ENCODE results near the gene ORC1. TPM values are rescaled to one million over a fixed set of nuclear protein-coding genes. Genes with fewer than 3 reads are reported as not detected.

Gene ORC1
- total RNA-seq, 1 donor from 2014 or later, result 4.9 TPM

DNA sequence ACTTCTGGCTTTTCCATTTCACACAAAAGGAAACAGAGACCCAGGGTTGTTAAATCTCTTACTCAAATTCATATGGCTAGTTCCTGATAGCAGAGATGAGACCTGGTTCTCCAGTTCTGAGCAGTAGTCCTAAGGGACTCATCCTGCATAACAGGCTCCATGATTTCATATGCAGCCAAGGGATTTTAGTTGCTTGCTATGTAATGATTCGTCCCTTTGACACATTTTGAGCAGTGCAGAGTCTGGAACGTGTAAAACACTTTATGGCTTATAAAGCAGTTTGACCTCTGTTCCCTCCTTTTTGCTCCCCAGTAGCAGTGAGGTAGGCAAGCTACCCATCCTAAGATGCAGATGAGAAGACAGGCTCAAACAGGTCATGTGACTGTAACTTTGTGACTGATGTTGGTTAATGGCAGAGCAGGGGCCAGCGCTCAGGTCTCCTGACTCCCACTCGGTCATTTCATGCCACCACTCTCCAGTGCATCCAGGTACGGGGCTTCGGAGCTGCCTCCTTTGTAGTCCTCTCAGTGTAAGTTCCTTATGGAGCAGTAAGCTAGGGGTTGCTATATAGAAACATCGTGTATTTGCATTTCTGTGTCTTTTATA is 62.5 kb downstream of the ORC1 start:
- Mint-ChIP-seq H3K4me1 (ENCODE audit: unreplicated experiment) (no peaks in the 10 kb centered on the region), H3K9me3 (ENCODE audit: unreplicated experiment) (no peaks in the 10 kb centered on the region), H3K4me3 (ENCODE audit: unreplicated experiment) (no peak overlapping the region), H3K27me3 (ENCODE audit: unreplicated experiment) (no peaks in the 10 kb centered on the region), H3K27ac (ENCODE audit: unreplicated experiment) (no peak overlapping the region), H3K36me3 (ENCODE audit: low read depth, unreplicated experiment) (peaks cover 5% of the 10 kb centered on the region)
- no peak for TF ChIP-seq CTCF (IDR thresholded peaks at IDR 0.05; ENCODE audit: unreplicated experiment)
- no peak for DNase-seq (ENCODE audit: low spot score)

DNA sequence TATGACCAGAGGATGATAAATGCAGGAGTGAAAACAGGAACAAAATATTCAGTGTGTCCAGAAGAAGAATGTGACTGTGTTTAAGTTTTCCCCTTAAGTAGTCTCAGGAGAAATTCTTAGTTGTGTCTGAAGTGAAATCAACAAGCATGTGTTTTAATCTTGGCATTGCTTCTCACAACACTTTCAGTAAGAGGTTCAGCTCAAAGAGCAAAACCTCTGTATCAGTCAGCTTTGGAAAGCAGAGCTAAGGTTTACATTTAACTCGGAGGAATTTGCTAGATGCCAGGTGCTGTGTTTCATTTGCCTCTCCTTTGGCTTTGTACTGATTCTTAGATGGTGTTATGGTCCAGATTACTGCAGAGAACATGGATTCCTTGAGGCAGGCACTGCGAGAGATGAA is 66.8 kb downstream of the ORC1 start:
- no peaks in the 10 kb centered on the region for H3K27me3 Mint-ChIP-seq (ENCODE audit: unreplicated experiment)
- no peak for TF ChIP-seq CTCF (IDR thresholded peaks at IDR 0.05; ENCODE audit: unreplicated experiment)

GRCh38 chr1:52334906-52335528 is 69.2 kb downstream of the ORC1 start:
- no peak overlapping the region for H3K4me3 Mint-ChIP-seq (ENCODE audit: unreplicated experiment)
- no peak overlapping the region for H3K27ac Mint-ChIP-seq (ENCODE audit: unreplicated experiment)
- TF ChIP-seq CTCF (IDR thresholded peaks at IDR 0.05; ENCODE audit: unreplicated experiment), result no peak
- no peaks in the 10 kb centered on the region for H3K27me3 Mint-ChIP-seq (ENCODE audit: unreplicated experiment)
- H3K9me3 Mint-ChIP-seq (ENCODE audit: unreplicated experiment), result no peaks in the 10 kb centered on the region
- no peak for DNase-seq (ENCODE audit: low spot score)
- H3K36me3 Mint-ChIP-seq (ENCODE audit: low read depth, unreplicated experiment), result peaks cover 4% of the 10 kb centered on the region
- H3K4me1 Mint-ChIP-seq (ENCODE audit: unreplicated experiment), result no peaks in the 10 kb centered on the region

More for the DNA sequence above, 66.8 kb downstream of the ORC1 start:
- Mint-ChIP-seq H3K4me3 (ENCODE audit: unreplicated experiment) (no peak overlapping the region), H3K27ac (ENCODE audit: unreplicated experiment) (no peak overlapping the region), H3K9me3 (ENCODE audit: unreplicated experiment) (no peaks in the 10 kb centered on the region), H3K36me3 (ENCODE audit: low read depth, unreplicated experiment) (peaks cover 4% of the 10 kb centered on the region), H3K4me1 (ENCODE audit: unreplicated experiment) (no peaks in the 10 kb centered on the region)
- no peak for DNase-seq (ENCODE audit: low spot score)

GRCh38 chr1:52332411-52332810 is 71.8 kb downstream of the ORC1 start:
- DNase-seq (ENCODE audit: low spot score), result no peak
- H3K27ac Mint-ChIP-seq (ENCODE audit: unreplicated experiment), result no peak overlapping the region
- no peak overlapping the region for H3K4me3 Mint-ChIP-seq (ENCODE audit: unreplicated experiment)
- H3K9me3 Mint-ChIP-seq (ENCODE audit: unreplicated experiment), result no peaks in the 10 kb centered on the region
- H3K36me3 Mint-ChIP-seq (ENCODE audit: low read depth, unreplicated experiment), result peaks cover 4% of the 10 kb centered on the region
- H3K4me1 Mint-ChIP-seq (ENCODE audit: unreplicated experiment), result no peaks in the 10 kb centered on the region
- H3K27me3 Mint-ChIP-seq (ENCODE audit: unreplicated experiment), result no peaks in the 10 kb centered on the region
- TF ChIP-seq CTCF (IDR thresholded peaks at IDR 0.05; ENCODE audit: unreplicated experiment), result no peak

GRCh38 chr1:52328615-52329014 is 75.6 kb downstream of the ORC1 start:
- TF ChIP-seq CTCF (IDR thresholded peaks at IDR 0.05; ENCODE audit: unreplicated experiment), result no peak
- Mint-ChIP-seq H3K27ac (ENCODE audit: unreplicated experiment) (no peak overlapping the region), H3K4me3 (ENCODE audit: unreplicated experiment) (no peak overlapping the region), H3K9me3 (ENCODE audit: unreplicated experiment) (no peaks in the 10 kb centered on the region), H3K27me3 (ENCODE audit: unreplicated experiment) (no peaks in the 10 kb centered on the region), H3K36me3 (ENCODE audit: low read depth, unreplicated experiment) (no peaks in the 10 kb centered on the region), H3K4me1 (ENCODE audit: unreplicated experiment) (no peaks in the 10 kb centered on the region)
- DNase-seq (ENCODE audit: low spot score), result no peak
